GM12865 (cell line): ENCODE measurements around the gene DAAM2.

Experiments
- DNase-seq: peaks from one replicate; pipeline ENCODE4 v3.0.0; 2010; ENCODE audit warnings: low read depth
- H3K4me3 ChIP-seq: 2 replicates; pipeline ENCODE4 v1.5.1; 2011; ENCODE audit warnings: mild to moderate bottlenecking, low read depth, low read length, control low read depth
- TF ChIP-seq, protein P1 (sequence below): IDR thresholded peaks from 2 replicates; pipeline ENCODE4 v1.5.1; 2011; ENCODE audit warnings: low read length, control low read depth, low read depth, inconsistent platforms; ENCODE audit not compliant: insufficient read depth; ENCODE audit errors: missing control alignments

Gene DAAM2

DNA sequence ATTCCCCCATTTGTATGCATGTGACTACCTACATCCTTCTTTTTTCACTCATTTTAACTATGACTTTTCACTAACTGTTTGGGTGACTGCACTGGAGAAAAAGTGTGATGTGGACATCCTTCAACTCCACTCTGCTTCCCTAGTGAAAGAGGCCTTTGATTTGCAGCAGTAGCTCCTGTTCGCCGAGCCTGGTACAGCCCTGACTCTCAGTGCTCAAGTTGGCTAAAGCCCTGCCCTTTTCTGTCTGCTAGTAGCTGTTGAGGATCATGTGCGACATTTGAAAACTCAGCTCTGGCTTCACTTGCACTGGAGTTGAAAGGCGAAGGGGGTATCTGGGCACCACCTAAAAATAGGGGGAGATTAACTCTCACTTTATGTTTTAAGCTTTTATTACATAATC, 42.1 kb downstream of the DAAM2 start:
- H3K4me3 ChIP-seq = no peak overlapping the region
- DNase-seq = no peak
- TF ChIP-seq, protein P1, sequence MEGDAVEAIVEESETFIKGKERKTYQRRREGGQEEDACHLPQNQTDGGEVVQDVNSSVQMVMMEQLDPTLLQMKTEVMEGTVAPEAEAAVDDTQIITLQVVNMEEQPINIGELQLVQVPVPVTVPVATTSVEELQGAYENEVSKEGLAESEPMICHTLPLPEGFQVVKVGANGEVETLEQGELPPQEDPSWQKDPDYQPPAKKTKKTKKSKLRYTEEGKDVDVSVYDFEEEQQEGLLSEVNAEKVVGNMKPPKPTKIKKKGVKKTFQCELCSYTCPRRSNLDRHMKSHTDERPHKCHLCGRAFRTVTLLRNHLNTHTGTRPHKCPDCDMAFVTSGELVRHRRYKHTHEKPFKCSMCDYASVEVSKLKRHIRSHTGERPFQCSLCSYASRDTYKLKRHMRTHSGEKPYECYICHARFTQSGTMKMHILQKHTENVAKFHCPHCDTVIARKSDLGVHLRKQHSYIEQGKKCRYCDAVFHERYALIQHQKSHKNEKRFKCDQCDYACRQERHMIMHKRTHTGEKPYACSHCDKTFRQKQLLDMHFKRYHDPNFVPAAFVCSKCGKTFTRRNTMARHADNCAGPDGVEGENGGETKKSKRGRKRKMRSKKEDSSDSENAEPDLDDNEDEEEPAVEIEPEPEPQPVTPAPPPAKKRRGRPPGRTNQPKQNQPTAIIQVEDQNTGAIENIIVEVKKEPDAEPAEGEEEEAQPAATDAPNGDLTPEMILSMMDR = no peak

DNA sequence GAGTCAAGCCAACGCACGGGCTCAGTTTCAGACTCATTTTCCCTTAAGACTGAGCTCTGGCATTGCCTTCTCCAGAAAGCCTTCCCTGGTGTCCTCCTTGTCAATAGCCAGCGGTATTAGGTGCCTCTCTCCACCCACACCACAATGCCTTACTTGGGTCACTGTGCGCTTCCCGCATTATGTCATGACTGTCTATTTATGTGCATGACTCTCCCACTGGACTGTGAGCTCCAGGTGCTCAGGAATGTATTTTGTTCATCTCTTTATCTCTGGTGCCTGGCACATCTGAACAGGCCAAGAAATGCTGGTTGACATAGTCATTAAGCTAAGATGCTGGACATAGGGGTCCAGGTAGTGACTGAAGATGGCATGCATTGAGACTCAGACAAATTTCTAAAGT, 42.7 kb downstream of the DAAM2 start:
- TF ChIP-seq, protein P1 = no peak
- DNase-seq = no peak
- H3K4me3 ChIP-seq = no peak overlapping the region

DNA sequence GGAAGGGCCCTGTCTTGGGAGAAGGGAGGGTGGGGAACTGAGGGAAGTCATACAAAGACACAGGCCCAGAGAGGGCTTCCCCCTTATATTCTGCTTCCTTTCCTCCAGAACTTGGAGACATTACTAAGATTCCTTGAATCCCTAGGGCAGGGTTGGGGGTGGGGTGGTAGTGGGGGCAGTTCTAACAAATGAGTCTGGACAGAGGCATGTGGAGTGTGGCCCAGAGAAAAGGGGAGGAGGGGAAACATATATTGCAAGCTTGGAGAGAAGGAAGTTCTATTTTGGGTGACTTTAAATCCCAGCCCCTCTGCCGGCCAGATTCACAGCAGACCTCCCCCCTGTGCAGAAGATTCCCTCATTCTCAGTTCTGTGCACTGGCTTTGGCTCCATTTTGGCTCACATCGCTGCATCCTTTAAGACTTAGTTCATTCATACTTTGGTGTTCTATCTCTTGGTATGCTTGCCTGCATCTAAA, 43.7 kb downstream of the DAAM2 start:
- TF ChIP-seq, protein P1 = no peak
- no peak for DNase-seq

DNA sequence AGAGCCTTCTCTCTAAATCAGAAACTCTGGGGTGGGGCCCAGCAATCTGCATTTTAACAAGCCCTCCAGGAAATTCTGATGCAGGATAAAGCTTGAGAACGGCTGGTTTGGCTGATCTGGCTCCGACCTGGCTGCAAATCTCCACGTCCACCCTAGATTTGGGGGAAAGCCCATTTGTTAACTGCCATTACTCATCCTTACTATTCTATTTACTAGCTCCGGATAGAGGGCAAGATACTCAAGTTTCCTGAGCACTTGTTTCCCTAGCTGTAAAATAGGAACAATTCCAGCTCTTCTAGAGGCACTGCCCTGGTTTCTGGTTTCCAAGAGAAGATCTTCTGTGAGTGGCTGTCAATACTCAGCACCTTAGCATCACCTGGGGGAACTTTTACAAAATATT, 44.4 kb downstream of the DAAM2 start:
- H3K4me3 ChIP-seq = no peak overlapping the region
- no peak for DNase-seq
- TF ChIP-seq, protein P1 = no peak

More for the DNA sequence above, 43.7 kb downstream of the DAAM2 start:
- H3K4me3 ChIP-seq = no peak overlapping the region

DNA sequence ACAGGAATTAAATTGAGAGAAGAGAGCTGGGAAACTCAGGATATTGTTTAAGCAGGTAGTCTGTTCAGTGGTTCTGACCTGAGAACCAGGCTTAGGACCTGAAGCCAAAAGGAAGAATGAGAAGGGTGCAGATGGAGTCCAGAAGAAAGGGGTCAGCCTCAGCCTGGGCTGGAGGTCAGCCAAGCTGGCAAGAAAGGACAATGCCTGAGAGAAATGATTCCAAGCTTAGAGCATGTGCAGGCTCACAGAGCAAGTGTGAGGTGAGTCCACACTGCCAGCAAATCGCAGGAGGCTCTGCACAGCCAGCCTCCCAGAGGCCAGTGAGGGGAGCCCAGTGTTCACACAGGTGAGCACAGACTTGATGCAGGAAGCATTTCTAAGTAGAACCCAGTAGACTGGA, 47.3 kb downstream of the DAAM2 start:
- TF ChIP-seq, protein P1 = no peak
- no peak for DNase-seq
- H3K4me3 ChIP-seq = no peak overlapping the region

DNA sequence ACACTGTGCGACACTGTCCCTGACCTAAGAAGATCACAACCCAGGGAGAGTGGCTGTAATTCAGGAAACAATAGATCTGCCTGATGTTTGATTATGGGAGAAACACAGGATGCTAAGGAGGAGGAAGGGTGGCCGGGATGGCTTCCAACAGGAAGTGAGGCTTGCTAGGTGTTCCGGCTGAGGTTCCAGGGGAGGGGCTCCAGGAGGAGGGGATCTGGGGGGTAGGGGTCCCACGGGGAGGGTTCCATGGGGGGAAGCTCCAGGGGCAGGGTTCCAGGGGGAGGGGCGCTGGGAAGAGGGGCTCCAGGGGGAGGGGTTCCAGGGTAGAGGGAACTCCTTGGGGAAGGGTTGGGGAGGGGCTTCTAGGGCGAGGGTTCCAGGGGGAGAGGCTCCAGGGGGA, 48.6 kb downstream of the DAAM2 start:
- no peak for DNase-seq
- no peak overlapping the region for H3K4me3 ChIP-seq
- TF ChIP-seq, protein P1 = no peak

DNA sequence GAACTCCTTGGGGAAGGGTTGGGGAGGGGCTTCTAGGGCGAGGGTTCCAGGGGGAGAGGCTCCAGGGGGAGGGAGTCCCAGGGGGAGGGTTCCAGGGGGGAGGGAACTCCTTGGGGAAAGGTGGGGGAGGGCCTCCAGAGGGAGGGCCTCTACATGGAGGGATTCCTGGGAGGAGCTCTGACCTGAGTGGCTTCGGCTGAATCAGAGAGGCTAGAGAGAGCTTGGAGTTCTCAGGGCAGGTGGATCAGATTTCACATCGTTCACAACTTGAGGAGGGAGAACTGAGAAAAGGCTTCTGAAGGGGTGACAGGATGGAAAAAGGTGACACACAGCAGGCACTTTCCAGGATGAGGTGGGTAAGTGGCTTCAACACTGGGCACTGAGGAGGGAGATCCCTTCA, 49.1 kb downstream of the DAAM2 start:
- no peak overlapping the region for H3K4me3 ChIP-seq
- no peak for DNase-seq
- TF ChIP-seq, protein P1 = no peak
